LHCN-M2 (cell line): ENCODE results near the gene MGMT. TPM values are rescaled to one million over a fixed set of nuclear protein-coding genes. Genes with fewer than 3 reads are reported as not detected.

Source experiments
- DNase-seq: peaks from one replicate; pipeline ENCODE4 v3.0.0-alpha.2; 2012; ENCODE audit warnings: low read depth
- total RNA-seq: library from RNA; depleted of rRNA; stranded (reverse); fragments of >200 nt; gene quantifications from 2 replicates; pipeline ENCODE4 v1.2.3, GENCODE V29; 2014

The MGMT gene
- total RNA-seq, 1 experiment from 2014 or later: 33.2 TPM

DNA sequence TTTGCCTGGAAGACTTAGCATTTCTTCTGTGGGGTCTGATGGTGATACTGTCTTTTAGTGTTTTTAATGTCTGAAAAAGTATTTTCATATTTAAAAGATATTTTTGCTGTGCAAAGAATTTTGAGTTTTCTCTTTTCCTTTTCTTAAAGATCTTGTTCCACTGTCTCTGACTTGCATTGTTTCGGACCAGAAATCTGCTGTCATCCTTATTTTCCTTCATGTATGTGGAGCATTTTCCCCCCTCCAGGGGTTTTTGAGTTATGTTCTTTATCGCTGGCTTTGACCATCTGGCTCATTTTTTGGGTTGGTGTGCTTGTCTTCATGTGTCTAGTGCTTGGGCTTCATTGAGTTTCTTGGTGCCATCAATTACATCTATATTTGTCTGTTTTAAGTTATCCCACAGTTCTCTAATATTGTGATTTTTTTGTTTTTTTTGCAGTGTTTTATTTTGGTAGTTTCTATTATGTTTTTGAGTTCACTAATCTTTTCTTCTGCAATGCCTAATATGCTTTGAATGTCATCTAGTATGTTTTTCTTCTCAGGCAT is 119.9 kb downstream of the MGMT start:
- DNase-seq: peak; percentile 10

DNA sequence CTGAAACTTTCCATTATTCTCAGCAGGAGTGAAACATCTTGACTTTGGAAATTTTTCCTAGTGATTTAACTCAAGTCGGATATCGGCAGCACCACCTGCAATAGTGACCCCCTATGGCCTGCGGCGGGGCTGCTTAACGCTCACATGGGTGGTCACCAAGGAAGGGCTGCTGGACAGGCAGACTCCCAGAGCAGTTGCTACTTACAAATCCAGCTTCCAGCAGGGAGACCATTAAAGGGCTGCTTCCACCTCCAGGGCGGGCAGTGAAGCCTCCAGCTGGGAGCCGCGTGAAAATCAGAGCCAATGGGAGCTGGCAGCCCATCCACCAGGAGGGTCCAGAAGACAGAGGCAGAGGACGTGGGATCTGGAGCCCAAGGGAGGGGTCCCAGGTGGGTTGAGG is 122.5 kb downstream of the MGMT start:
- no peak for DNase-seq

DNA sequence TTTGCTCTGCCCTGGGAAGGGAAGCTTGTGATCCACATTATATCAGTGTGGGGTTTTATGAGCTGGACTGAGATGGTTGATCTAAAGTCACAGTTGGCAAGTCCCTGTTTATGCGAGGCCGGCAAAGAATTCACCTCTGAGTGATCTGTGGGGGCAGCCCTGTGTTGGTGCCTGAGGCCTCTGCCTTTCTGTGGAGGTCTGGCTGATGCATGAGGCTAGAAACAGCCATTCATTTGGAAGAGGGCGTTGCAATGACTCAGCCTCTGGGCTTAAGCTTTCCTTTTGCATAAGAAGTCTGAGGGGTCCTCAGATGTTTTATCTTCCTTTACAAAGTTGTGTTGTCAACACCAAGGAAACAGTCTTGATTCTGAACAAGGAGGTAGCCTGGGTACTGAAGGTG is 126.9 kb downstream of the MGMT start:
- no peak for DNase-seq

DNA sequence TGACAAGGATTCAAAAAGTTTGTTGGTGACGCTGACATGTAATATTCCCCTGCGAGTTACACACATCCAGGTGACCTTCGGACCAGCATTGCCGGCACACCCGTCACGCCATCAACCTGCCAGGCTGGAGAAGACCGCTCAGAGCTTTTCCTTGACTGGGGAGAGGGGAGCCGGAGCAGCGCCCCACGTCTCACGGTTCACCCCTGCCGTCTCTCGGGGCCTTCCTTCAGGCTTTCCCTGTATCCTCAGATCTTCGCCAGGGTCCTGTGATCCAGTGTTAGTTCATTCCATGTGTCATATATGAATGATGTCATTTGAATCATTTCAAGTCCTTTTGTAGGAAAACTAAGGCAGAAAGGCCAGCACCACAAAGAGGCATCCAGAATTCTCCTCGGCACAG is 127.8 kb downstream of the MGMT start:
- DNase-seq: no peak

DNA sequence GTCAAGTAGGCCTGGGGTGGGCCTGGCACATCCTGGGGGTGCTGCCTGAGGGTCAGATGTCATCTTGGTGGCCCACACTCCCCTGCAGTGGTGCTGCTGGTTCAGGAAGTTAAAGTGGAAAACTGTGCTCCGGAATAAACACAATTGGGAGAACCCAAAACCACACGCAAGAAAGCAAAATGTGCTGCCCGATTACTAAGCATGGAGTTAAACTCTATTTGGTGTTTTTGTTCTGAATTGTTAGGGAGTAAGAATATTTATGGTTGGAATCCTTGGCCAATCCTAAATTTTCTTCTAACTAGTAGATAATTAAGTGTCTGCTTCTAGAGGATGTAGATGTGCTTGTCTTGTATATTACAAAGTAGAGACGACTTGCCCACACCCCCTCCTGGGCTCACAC is 131.4 kb downstream of the MGMT start:
- no peak for DNase-seq

DNA sequence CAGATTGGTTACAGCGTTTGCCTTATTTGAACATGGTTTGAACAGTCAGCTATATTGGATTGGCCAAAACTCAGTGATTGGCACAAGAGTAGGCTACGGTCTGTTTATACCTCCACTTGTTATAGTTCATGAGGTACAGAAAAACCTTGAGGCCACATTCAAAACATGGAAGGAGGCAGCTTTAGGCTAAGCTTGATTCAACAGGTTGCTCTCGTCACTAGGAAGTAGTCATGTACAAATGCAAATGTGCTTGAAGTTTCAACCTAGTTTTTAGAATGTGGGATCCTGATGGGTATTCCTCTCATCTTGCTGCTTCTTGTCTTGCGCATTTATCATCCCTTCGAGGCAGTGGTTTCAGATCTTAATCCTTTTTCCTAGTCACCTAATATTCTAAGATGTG is 132.1 kb downstream of the MGMT start:
- no peak for DNase-seq

DNA sequence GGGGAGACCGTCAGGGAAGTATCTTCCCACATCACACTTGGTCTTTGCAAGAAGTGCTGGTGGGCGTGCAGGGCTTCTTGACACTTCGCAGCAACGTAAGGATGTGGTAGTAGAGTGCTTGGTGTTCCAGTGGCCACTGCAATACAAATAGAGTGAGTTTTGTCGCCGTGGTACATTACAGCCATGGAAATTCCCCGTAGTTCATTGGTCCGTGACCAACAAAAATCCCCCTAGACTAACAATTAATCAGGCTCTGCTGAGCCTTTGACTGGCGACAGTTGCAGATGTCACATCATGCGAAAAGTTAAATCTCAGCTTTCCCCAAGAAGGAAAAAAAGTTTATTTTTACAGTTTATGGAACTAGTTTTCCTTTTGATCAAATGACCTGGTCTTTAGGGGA is 134.7 kb downstream of the MGMT start:
- no peak for DNase-seq

DNA sequence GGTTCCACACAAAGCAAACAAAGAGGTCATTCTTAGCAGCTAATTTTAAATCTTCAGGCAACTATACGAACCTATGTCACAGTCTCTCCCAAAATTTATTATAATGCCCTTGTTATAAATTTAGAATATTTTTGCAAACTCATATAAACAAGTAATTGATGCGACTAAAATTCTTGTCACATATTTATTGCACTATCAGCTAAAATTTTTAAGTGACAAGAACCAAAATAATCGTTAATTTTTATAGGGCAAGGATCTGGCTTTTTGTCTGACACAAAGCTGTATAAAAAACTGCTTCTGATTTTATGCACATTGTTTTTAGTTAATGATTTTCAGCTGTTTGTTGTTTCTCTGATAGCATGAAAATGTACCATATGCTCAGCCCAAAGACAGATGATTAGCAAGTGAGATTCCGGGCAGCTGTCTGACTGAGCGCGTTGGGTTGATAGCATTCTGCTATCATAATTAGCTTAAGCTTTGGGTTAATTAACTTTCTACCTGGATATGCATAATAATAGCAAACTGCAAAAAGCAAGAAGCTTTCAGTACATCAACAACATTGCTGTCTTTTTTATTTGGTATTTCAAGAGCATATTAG is 136.0 kb downstream of the MGMT start:
- no peak for DNase-seq

DNA sequence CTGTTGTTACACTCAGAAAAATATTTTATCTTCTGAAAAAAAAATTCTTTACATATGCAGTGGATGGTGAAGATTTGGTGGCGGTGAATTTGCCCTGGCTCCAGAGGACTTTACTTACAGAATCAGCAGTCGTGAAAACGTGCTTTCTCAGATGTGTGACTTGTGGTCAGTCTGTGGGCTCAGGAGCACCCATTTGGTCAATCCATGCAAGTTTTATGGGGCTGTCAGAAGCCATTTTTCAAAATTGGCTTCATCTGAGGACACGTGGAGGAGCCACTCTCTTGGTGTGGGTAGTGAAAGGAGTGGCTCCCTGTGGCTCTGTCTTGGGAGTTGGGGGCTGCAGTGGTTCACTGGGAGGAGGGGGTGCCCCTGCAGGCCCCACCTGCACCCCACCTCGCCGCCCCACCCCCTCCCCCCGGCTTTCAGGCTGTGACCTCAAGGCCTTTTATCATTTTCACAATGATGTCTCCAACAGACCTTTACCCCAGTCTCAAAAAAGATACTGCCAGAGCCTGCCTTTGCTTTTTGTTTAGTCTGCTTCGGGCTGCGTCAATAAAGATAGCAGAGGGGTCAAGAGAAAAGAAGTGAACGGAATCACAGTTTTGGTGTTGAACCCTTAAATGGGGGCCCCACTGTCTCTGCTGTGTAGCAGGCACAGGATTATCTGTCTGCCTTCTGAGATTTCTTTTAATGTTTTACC is 137.4 kb downstream of the MGMT start:
- no peak for DNase-seq

DNA sequence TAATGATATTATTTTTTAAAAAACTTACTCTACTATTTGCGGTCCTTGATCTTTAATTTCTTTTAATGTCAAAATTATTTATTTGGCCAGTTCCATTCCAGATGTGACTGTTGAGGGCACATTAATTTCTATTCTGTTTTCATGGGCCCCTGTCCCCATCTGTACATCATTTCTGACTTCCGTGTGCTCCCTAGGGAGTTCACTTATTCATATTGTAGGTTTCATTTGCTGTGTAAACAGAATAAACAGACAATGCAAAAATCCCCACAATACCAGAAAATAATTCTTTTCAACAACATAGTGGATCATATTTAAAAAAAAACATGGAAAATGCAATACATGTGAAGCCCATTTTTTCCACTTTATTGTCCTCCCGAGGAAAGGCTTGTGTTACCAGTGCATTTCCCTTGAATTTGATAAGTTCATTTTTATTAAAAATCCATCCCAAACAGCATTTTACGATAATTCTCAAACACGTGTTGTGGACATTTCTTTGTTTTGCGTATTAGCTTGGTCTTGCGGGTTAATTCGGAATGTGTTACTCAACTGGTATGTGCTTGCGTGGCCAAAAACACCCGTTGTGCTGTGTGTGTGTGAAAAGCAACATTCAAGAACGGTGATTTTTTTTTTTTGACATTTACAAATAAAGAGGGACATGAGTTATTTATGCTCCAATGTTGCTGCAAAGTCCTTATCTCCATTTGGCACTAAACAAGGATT is 138.4 kb downstream of the MGMT start:
- peak; percentile 6 for DNase-seq

DNA sequence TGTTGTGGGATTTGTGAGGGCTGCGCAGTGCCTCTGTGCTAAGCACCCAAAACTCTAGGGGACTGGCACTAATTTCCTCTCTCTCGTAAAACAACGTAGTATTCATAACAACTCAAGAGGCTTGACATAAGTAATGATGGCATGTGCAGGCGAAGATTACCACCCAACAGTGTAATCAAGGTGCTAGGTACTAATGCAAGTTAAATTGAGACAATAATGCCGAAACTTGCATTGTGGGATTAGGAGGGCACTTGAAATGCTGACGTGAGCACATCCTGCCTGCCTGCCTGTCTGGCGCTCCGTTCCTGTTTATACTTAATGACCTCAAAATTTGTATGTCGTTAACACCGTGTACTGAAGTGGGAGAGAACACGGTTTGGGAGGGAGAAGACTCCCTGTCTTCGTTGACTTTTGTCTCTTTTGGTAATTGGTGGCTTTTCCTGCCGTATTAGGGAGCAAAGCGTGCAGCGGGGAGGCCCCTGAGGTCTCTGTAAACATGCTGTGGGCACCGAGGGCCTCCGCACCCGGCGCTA is 139.0 kb downstream of the MGMT start:
- no peak for DNase-seq

DNA sequence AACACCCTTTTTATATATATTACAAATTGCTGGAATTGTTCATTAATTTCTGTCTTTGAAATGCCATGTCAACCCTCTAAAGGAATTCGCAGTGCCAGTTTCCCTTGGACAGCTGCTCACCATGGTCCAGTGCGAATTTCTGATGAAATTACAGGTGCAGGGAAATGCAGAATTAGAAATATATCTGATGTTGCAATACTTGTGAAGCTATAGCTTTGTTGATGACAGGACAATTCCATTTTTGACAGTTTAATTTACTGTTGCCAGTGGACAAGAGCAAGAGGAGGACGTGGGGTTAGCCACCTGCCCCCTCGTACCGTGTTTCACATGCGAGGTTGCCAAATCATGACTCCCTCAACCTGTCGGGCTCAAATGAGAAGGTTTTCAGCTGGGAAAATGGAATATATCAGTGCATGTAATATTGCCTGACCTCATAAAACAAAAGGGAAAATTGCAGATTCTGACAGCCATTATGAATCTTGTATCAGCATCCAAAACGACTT is 140.6 kb downstream of the MGMT start:
- DNase-seq: no peak

DNA sequence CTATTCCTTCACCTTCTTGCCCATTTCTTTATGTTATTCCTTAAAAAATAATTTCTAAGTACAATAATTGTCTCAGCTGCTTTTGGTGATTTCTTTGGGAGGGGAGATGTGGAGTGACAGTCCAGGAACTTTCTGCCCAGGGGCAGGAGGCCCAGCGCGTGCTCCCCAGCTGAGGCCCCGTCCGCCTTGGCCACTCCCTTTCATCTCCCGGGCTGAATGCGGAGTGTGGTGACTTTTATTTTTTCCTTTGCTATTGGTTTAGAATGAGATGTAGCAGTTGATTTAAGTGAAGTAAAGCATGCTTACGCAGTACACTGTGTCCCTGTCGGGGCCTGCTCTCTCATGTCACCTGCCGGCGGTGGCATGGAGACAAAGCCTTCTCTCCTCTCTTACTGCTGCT is 141.6 kb downstream of the MGMT start:
- no peak for DNase-seq

DNA sequence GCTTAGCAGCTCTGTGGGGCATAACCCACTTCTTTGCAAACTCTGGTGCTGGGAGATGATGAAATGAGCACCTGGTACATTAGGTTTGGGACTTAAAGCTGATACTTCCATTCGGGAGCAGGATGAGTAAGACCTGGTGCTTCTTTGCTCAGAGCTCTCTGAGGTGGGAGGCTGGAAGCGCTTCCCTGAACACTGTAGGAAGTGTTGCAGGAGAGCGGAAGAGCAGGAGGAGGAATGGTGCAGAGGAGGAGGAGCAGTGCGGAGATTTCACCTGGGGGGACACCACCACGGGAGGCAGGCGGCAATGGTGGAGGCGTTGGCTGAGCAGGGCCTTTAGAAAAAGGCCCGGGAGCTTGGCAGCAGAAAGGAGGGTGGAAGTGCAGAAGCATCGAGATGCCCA is 142.5 kb downstream of the MGMT start:
- DNase-seq: no peak

DNA sequence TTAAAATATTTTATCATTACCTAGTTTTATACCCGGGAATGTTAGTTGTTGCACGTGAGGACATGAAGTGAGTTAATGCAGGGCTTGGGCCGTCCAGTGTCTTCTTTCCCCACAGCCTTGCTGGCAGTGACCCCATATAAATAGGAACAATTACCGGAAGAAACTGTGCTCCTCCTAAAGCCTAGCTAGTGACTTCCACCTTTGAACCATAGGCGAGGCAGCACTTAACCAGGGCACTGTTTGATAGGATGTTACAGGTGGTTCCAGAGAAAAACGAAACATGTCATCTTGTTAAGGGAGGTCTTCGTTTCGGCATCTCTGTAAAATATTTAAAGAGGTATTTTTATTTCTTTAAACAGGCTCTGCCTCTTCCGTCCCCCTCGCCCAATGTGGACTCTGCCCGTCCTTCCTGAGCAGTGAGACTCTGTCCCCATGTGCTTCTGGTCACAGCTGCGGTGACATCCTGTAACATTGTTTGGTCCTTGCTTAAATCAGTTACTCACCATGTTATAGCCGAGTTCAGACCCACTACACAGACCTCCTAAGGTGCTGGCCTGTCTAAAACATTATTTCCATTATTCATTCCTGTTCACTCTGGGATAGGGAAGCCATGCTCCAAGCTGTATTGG is 145.6 kb downstream of the MGMT start:
- no peak for DNase-seq

DNA sequence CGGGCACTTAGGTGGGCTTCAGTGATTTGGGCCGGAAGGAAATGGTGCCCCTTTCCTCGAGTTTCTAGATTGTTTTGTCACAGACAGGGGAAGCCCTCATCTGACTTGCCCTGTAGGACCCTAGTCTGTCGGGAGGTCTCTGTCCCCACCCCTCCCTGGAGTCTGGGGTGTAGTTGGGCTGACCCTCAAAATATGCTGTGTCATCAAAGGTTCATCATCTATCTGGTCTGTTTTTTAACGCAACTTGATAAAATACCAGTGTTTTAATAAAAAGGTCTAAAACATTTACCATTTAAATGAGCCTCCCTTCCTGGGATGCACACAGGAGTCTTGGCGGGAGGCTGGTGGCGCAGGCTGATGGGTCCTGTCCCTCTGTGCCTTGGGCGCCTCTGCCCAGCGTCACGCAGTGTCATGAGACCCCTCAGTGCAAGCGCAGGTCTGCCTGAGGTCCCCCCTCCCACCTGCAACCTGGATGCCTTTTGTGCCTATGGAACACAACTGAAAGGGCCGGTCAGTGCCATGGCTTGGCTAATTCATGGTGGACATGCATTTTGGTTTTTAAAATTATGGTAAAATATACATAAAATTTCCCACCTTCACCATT is 146.4 kb downstream of the MGMT start:
- DNase-seq: no peak

DNA sequence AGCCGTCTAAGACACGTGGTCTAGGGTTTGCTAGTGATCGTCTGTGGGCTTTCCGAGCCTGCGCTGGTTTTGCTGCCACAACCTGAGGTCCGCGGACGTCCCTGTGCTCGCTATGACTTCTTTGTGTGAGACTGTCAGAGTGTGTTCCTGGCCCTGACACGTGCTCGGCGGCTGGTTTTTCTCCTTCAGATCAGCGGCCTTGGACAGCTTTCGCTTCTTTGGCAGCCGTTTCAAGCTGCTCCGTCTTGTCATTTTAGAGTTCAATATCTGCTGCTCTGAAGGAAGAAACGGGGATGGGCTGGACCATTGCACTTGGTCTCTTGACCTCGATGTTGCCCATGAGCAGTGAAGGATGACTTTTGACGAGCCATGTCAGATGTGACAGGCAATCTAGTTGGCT is 147.3 kb downstream of the MGMT start:
- no peak for DNase-seq

DNA sequence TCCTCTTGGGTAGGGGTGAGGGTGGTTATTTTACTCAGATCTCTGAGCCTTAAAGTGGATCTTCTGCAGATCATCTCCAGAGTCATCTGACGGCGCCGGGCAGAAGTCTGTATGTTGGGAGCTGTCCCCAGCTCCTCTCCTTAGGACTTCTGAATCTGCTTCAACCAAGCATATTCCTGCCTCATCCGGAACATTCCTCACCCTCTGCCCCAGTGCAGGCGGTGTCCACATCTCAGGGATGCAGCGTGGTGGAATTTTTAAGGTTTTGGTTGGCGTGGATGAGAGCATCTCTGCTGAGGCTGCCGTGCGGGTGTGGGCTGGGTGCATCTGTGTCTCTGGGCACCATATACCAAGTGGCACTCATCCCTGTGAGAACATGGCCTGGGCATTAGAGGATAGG is 148.3 kb downstream of the MGMT start:
- DNase-seq: no peak

DNA sequence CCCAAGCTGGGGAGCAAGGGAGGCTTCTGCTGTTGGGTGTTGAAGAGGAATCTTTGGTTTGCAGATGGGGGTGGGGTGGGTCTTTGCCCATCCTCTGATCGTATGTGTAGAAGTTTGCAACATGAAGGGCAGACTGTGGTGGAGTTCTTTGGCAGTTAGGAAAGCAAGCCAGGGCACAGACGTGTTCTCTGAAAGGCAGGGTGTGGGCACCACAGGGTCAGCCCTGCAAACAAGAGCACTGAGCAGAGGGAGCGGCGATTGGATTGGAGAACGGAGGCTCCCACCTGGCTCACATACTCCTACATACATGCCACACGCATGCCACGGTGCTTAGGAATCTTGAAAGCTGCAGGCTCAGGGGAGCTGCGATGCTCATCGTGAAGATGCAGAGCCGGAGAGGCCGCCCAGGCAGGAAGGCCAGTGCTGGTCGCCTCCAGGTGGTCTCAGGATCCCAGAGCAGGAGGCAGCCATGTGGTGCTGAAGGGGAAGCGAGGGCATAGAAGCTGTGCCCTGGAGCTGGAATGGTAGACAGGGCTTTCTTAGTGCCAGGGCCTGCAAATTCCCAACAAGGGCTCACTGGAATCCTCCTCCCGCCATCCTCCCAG is 149.0 kb downstream of the MGMT start:
- no peak for DNase-seq

DNA sequence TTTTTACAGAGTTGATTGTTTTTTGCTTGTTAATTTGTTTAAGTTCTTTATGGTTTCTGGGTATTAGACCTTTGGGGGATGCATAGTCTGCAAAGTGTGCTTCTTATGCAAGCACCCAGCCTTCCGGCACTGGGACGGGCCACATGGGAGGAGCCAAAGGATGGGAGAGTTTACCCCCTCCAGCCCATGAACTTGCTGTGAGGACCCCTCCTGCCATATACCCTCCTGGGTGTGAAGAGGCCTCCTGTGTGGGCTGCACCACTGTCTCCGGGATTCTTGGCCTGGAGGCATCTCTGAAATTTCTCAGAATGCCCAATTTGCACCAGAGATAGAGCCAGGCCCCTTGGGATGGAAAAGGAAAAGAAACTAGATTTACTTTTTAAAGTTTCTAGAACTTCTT is 150.7 kb downstream of the MGMT start:
- DNase-seq: no peak

DNA sequence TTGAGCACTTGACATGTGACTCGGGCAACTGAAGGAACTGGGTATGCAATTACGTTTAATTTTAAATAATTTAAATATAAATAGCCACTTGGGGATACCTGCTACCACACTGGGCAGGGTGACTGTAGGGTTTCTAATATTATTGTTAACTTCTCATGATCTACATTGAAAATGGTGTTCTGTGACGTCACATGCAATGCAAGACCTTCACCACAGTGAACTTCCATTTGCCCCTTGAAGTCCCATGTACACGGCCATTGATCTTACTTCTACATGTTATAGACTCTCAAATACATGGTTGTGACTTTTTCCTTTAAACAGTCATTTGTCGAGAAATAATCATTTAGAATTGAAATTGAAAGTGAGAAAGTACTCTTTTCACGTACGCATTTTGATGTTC is 154.0 kb downstream of the MGMT start:
- no peak for DNase-seq
